Epithelial cell of proximal tubule (primary cell): ENCODE results near the gene KLHL14. TPM values are rescaled to one million over a fixed set of nuclear protein-coding genes. Genes with fewer than 3 reads are reported as not detected.

Experiments used
- DNase-seq: peaks from one replicate; pipeline ENCODE4 v3.0.0-alpha.2; 2011; ENCODE audit warnings: low read depth
- H3K4me3 ChIP-seq: 2 replicates; pipeline ENCODE4 v1.5.1; 2011; ENCODE audit warnings: low read depth, mild to moderate bottlenecking, low read length
- CTCF ChIP-seq: conservative IDR thresholded peaks from 2 replicates; pipeline ENCODE4 v1.5.1; 2012; ENCODE audit warnings: low read depth, mild to moderate bottlenecking, low read length
- total RNA-seq: library from RNA; depleted of rRNA; stranded (reverse); fragments of >200 nt; gene quantifications from 2 replicates; pipeline ENCODE4 v1.2.3, GENCODE V29; 2015

KLHL14 gene
- total RNA-seq, 1 donor from 2014 or later, result 2.9 TPM

GRCh38 chr18:32637226-32637625 lies 135.6 kb downstream of the KLHL14 start:
- no peak overlapping the region for H3K4me3 ChIP-seq
- DNase-seq, result no peak
- no peak for TF ChIP-seq CTCF

GRCh38 chr18:32634876-32635431 lies 137.9 kb downstream of the KLHL14 start:
- no peak for TF ChIP-seq CTCF
- H3K4me3 ChIP-seq, result no peak overlapping the region
- DNase-seq, result no peak

DNA sequence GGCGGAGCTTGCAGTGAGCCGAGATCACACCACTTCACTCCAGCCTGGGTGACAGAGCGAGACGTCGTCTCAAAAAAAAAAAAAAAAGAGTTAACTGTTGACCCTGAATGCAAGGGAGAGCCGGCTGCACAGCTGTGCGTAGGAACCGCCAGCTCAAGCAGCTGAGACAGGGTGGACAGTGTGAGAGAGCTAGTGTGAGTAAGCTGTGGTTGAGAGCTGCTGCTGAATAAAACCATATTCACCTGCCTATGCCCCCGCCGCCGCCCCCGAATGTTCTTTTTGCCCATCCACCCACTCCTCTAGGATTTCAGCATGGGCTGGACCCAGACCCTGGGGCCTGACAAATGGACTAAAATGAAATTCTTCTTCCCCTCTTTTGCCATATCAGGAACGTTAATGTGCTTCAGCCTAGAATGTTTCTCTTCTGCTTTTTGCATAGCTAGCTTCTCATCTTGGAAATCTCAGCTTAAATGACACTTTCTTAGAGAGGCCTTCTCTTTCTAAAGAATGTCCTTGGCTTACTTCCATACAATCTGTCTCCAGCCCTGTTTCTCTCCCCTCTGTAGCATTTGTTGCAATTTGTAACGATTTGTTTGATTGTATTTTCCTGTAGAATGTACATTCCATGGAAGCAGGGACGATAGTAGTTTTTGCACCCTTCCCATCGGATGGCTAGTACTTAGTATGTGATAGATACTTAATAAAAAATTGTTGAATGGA lies 142.7 kb downstream of the KLHL14 start:
- TF ChIP-seq CTCF, result no peak
- H3K4me3 ChIP-seq, result no peak overlapping the region
- no peak for DNase-seq

- no peak for DNase-seq
- no peak overlapping the region for H3K4me3 ChIP-seq
- no peak for TF ChIP-seq CTCF
Measured at GRCh38 chr18:32629292-32629691, 143.5 kb downstream of the KLHL14 start.

DNA sequence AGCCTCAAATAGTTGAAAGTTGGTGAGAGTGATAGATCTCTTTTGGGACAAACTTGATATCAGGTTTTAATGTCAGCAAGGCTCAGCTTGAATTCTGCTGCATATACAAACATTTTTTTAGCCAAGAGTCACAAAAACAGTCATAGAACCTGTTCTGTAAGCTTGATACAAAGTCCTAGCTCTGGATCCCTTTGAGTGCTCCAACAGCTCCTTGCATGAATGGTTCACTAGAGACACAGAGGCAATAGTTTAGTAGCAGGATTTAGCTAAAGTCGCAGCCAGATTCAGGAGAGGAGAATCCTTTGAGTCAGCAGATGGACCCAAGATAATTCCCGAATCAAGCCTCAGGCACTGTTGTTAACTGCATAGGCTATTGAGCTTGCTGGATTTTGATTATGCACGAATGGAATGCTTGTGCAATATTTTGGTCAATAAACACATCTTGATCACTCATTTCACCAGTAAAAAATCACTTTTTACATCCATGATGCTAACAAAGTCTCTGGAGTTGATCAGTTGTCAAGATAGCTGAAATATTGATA lies 148.6 kb downstream of the KLHL14 start:
- no peak overlapping the region for H3K4me3 ChIP-seq
- DNase-seq, result no peak
- TF ChIP-seq CTCF, result no peak

- TF ChIP-seq CTCF, result no peak
- DNase-seq, result no peak
Measured at GRCh38 chr18:32623563-32623962, 149.3 kb downstream of the KLHL14 start.

More at GRCh38 chr18:32623563-32623962, 149.3 kb downstream of the KLHL14 start:
- H3K4me3 ChIP-seq, result no peak overlapping the region
